HCT116 (cell line): ENCODE measurements around the gene PRKN. TPM values are rescaled to one million over a fixed set of nuclear protein-coding genes. Genes with fewer than 3 reads are reported as not detected.

Experiments
- ATAC-seq: fragments of 200-7000 bp; cut with Tn5 transposase; 2 replicates; pipeline ENCODE4 v1.9.1; 2020; ENCODE audit warnings: mild to moderate bottlenecking, moderate library complexity
- BruUV-seq: library from RNA; stranded (reverse); fragments of 400-500 nt; replicated peaks from 2 replicates; lab custom pipeline; 2021; lab: Mats Ljungman, UMichigan
- CTCF ChIA-PET: fragments of 300-600 bp; sonication (Branson Sonifier 250); formaldehyde crosslinking; loops from one replicate; lab custom pipeline; 2021; ENCODE audit warnings: antibody characterized with exemption; lab: Charles Lee
- POLR2A ChIA-PET: fragments of 300-600, 350-600 bp; sonication (Branson Sonifier 250); formaldehyde crosslinking; loops from one replicate; lab custom pipeline; 2021; ENCODE audit warnings: antibody characterized with exemption; lab: Charles Lee
- RAD21 ChIA-PET, 2 experiments: fragments of 300-600 bp; sonication (Branson Sonifier 250); formaldehyde crosslinking; loops; one replicate each; lab custom pipeline; 2023; ENCODE audit warnings: low total read pairs in 2 of 2; ENCODE audit not compliant: uncharacterized antibody in 2 of 2, unreplicated experiment in 2 of 2, low non-redundant PET in 1 of 2; lab: Charles Lee
- DNase-seq: peaks from one replicate; pipeline ENCODE4 v3.0.0-alpha.2; 2010; ENCODE audit warnings: low read depth, low spot score
- H2AFZ ChIP-seq: fragments of 200-600 bp; shearing (Covaris generic), sonication (generic); 2 replicates; pipeline ENCODE4 v1.6.1; 2017; ENCODE audit warnings: low read depth, mixed run types, mixed read lengths, antibody characterized with exemption, low read length; ENCODE audit not compliant: poor library complexity, severe bottlenecking
- H3K27ac ChIP-seq: 2 replicates; pipeline ENCODE4 v1.5.1; 2012; ENCODE audit warnings: low read depth, low read length
- H3K27me3 ChIP-seq: fragments of 200-600 bp; sonication (generic); 2 replicates; pipeline ENCODE4 v1.6.1; 2016; ENCODE audit warnings: mixed run types, low read length, mixed read lengths; ENCODE audit not compliant: insufficient read depth
- H3K36me3 ChIP-seq, 2 experiments: fragments of 200-500 bp in 1 of 2; fragments of 200-600 bp in 1 of 2; sonication (Bioruptor generic) in 1 of 2; sonication (generic) in 1 of 2; 2 replicates each; pipeline versions ENCODE4 v1.5.1 to v1.6.1; 2014 to 2016; ENCODE audit warnings: low read length in 2 of 2, inconsistent platforms in 1 of 2, mixed read lengths in 1 of 2, mixed run types in 1 of 2; ENCODE audit not compliant: insufficient read depth in 2 of 2, control insufficient read depth in 1 of 2
- H3K4me1 ChIP-seq, 2 experiments: fragments of 200-600 bp in 1 of 2; sonication (generic) in 1 of 2; 2 replicates each; pipeline versions ENCODE4 v1.5.1 to v1.6.1; 2012 to 2017; ENCODE audit warnings: low read length in 2 of 2, inconsistent platforms in 1 of 2, mild to moderate bottlenecking in 1 of 2, mixed read lengths in 1 of 2, mixed run types in 1 of 2, moderate library complexity in 1 of 2; ENCODE audit not compliant: insufficient read depth in 2 of 2, control insufficient read depth in 1 of 2
- H3K4me2 ChIP-seq: fragments of 200-600 bp; sonication (generic); 2 replicates; pipeline ENCODE4 v1.6.1; 2017; ENCODE audit warnings: mixed run types, low read length, mixed read lengths
- H3K4me3 ChIP-seq, 2 experiments: fragments of 200-600 bp in 1 of 2; sonication (generic) in 1 of 2; replicated peaks in 1 of 2; 2 replicates each; pipeline ENCODE4 v1.5.1; 2011 to 2016; ENCODE audit warnings: low read length in 2 of 2, control low read depth in 1 of 2, low read depth in 1 of 2, mild to moderate bottlenecking in 1 of 2, mixed read lengths in 1 of 2, mixed run types in 1 of 2
- H3K79me2 ChIP-seq: fragments of 200-600 bp; sonication (generic); 2 replicates; pipeline ENCODE4 v1.6.1; 2017; ENCODE audit warnings: mild to moderate bottlenecking, mixed run types, low read length, moderate library complexity, mixed read lengths; ENCODE audit not compliant: insufficient read depth
- H3K9ac ChIP-seq: fragments of 200-600 bp; sonication (generic); 2 replicates; pipeline ENCODE4 v1.6.1; 2016; ENCODE audit warnings: low read length, mixed read lengths
- H3K9me2 ChIP-seq: fragments of 200-600 bp; sonication (generic), shearing (Covaris generic); 2 replicates; pipeline ENCODE4 v1.6.1; 2017; ENCODE audit warnings: mixed run types, mild to moderate bottlenecking, moderate library complexity; ENCODE audit not compliant: insufficient read depth
- H3K9me3 ChIP-seq, 2 experiments: fragments of 200-500 bp in 1 of 2; fragments of 200-600 bp in 1 of 2; sonication (Bioruptor generic) in 1 of 2; sonication (generic) in 1 of 2; 2 replicates each; pipeline ENCODE4 v1.6.1; 2014 to 2017; ENCODE audit warnings: low read length in 2 of 2, mixed read lengths in 2 of 2, inconsistent platforms in 1 of 2, low read depth in 1 of 2, mild to moderate bottlenecking in 1 of 2, mixed run types in 1 of 2, moderate library complexity in 1 of 2; ENCODE audit not compliant: control insufficient read depth in 1 of 2, insufficient read depth in 1 of 2
- H4K20me1 ChIP-seq: fragments of 200-600 bp; sonication (generic), shearing (Covaris generic); 2 replicates; pipeline ENCODE4 v1.6.1; 2017; ENCODE audit warnings: mixed run types, mild to moderate bottlenecking, moderate library complexity; ENCODE audit not compliant: insufficient read depth
- CEBPB ChIP-seq: IDR thresholded peaks from 2 replicates; pipeline ENCODE4 v1.6.1; 2012; ENCODE audit warnings: low read depth
- EZH2 ChIP-seq: fragments of 200-600 bp; sonication (generic); IDR thresholded peaks from 2 replicates; pipeline ENCODE4 v1.6.1; 2017; ENCODE audit warnings: antibody characterized with exemption, mixed run types
- FOSL1 ChIP-seq: IDR thresholded peaks from 2 replicates; pipeline ENCODE4 v1.6.1; 2012; ENCODE audit warnings: low read depth
- MAX ChIP-seq: IDR thresholded peaks from 2 replicates; pipeline ENCODE4 v1.6.1; 2012
- POLR2A ChIP-seq: IDR thresholded peaks from 2 replicates; pipeline ENCODE4 v1.7.0; 2011; ENCODE audit warnings: borderline replicate concordance; ENCODE audit not compliant: insufficient read depth, insufficient read length; ENCODE audit errors: extremely low read depth
- RAD21 ChIP-seq: IDR thresholded peaks from 2 replicates; pipeline ENCODE4 v1.6.1; 2012; ENCODE audit warnings: low read depth, mild to moderate bottlenecking
- SIN3A ChIP-seq: IDR thresholded peaks from 2 replicates; pipeline ENCODE4 v1.6.1; 2012; ENCODE audit warnings: low read depth
- SP1 ChIP-seq: IDR thresholded peaks from 2 replicates; pipeline ENCODE4 v1.6.1; 2012; ENCODE audit warnings: low read depth
- SRF ChIP-seq: IDR thresholded peaks from 2 replicates; pipeline ENCODE4 v1.6.1; 2012; ENCODE audit warnings: low read depth
- TCF7L2 ChIP-seq: IDR thresholded peaks from 2 replicates; pipeline ENCODE4 v1.7.0; 2011; ENCODE audit warnings: borderline replicate concordance, inconsistent platforms; ENCODE audit not compliant: insufficient read depth, insufficient read length; ENCODE audit errors: extremely low read depth
- YY1 ChIP-seq: IDR thresholded peaks from 2 replicates; pipeline ENCODE4 v1.6.1; 2011; ENCODE audit warnings: low read length, low read depth, moderate library complexity, mild to moderate bottlenecking; ENCODE audit not compliant: insufficient replicate concordance; ENCODE audit errors: extremely low read depth
- ZBTB33 ChIP-seq: IDR thresholded peaks from 2 replicates; pipeline ENCODE4 v1.6.1; 2011; ENCODE audit warnings: mild to moderate bottlenecking, low read length, moderate library complexity; ENCODE audit not compliant: insufficient replicate concordance; ENCODE audit errors: extremely low read depth
- intact Hi-C: fragments of 100-400 bp; cut with micrococcal nuclease; formaldehyde crosslinking; loops from 2 replicates; pipeline ENCODE4 v1.10.0; 2022
- total RNA-seq: library from RNA; stranded (reverse); gene quantifications from one replicate; pipeline ENCODE4 v1.2.1, GENCODE V29; 2021; ENCODE audit not compliant: unreplicated experiment
- TF ChIP-seq, protein P1 (sequence below): IDR thresholded peaks from 2 replicates; pipeline ENCODE4 v1.6.1; 2012
- TF ChIP-seq, protein P2 (sequence below): IDR thresholded peaks from 2 replicates; pipeline ENCODE4 v1.6.1; 2012; ENCODE audit warnings: low read depth

The PRKN gene
- total RNA-seq, 1 experiment from 2014 or later, result 2.6 TPM

DNA sequence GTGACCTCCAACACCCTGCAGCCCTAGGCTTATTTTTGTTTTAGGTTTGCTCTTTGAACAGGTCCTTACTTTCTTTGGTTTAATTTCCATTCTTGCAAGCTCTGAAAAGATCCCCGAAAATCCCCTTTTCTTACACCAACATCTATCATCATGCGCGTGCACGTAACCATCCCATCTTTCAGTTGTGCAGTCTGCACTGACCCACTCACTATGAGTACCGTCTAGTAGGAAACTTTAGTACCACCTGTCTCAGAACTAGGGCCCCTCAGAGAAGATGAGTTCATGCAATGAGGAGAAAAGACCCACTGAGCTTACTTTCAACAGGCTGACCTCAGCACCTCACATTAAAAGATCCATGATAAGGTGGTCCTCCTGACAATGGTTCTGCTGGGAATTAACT, 1333.1 kb downstream of the PRKN start:
- DNase-seq (no peak), ATAC-seq (no peak)
- CTCF ChIA-PET, result interaction anchor here (1.0 to 3.5 kb wide), 2 partner anchors 24 to 104 kb away, joined by 10 to 12 read pairs; no protein-coding TSS in a partner anchor
- intact Hi-C loops, result loop anchor here (1.0 to 2.0 kb wide), 2 partner anchors 104 to 300 kb away; no protein-coding TSS in a partner anchor
- Histone ChIP-seq H2AFZ (peak overlapping the region; percentile 97), H3K4me2 (peak overlapping the region; percentile 55; the same call in 1 of the 2 replicates), H4K20me1 (no peaks in the 10 kb centered on the region), H3K4me3 (no peak overlapping the region), H3K9me3 (no peaks in the 10 kb centered on the region), H3K4me1 (peaks cover 0 to 6% of the 10 kb centered on the region in 2 experiments; a peak in 2 of 4 replicates), H3K9ac (no peak overlapping the region), H3K27ac (no peak overlapping the region), H3K79me2 (no peaks in the 10 kb centered on the region), H3K9me2 (no peaks in the 10 kb centered on the region), H3K27me3 (no peaks in the 10 kb centered on the region), H3K36me3 (no peaks in the 10 kb centered on the region)
- TF ChIP-seq SP1, result no peak
- TF ChIP-seq, protein P1, sequence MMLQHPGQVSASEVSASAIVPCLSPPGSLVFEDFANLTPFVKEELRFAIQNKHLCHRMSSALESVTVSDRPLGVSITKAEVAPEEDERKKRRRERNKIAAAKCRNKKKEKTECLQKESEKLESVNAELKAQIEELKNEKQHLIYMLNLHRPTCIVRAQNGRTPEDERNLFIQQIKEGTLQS, result no peak
- TF ChIP-seq MAX, result no peak
- no peak for TF ChIP-seq EZH2
- TF ChIP-seq FOSL1, result no peak
- no peak for TF ChIP-seq SRF
- no peak for TF ChIP-seq POLR2A
- no peak for TF ChIP-seq ZBTB33
- no peak for TF ChIP-seq RAD21
- no peak for TF ChIP-seq YY1
- no peak for TF ChIP-seq CEBPB
- TF ChIP-seq, protein P2, sequence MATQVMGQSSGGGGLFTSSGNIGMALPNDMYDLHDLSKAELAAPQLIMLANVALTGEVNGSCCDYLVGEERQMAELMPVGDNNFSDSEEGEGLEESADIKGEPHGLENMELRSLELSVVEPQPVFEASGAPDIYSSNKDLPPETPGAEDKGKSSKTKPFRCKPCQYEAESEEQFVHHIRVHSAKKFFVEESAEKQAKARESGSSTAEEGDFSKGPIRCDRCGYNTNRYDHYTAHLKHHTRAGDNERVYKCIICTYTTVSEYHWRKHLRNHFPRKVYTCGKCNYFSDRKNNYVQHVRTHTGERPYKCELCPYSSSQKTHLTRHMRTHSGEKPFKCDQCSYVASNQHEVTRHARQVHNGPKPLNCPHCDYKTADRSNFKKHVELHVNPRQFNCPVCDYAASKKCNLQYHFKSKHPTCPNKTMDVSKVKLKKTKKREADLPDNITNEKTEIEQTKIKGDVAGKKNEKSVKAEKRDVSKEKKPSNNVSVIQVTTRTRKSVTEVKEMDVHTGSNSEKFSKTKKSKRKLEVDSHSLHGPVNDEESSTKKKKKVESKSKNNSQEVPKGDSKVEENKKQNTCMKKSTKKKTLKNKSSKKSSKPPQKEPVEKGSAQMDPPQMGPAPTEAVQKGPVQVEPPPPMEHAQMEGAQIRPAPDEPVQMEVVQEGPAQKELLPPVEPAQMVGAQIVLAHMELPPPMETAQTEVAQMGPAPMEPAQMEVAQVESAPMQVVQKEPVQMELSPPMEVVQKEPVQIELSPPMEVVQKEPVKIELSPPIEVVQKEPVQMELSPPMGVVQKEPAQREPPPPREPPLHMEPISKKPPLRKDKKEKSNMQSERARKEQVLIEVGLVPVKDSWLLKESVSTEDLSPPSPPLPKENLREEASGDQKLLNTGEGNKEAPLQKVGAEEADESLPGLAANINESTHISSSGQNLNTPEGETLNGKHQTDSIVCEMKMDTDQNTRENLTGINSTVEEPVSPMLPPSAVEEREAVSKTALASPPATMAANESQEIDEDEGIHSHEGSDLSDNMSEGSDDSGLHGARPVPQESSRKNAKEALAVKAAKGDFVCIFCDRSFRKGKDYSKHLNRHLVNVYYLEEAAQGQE, result no peak
- TF ChIP-seq SIN3A, result no peak
- no peak for TF ChIP-seq TCF7L2
- BruUV-seq, result no TSS peak
- RAD21 ChIA-PET, result interaction anchor here (0.6 kb wide), 2 partner anchors 24 to 105 kb away, joined by 3 to 5 read pairs; no protein-coding TSS in a partner anchor
- POLR2A ChIA-PET, result no interaction called here
